OCI-LY3 (cell line): ENCODE data around the gene CDHR2.

Experiments used
- H2AFZ ChIP-seq: fragments of 200-600, 300-600 bp; shearing (Covaris generic); 2 replicates; pipeline ENCODE4 v1.6.0; 2014; ENCODE audit warnings: antibody characterized with exemption, low read depth, low read length
- H3K27ac ChIP-seq: fragments of 200-600, 300-600 bp; sonication (generic); 2 replicates; pipeline ENCODE4 v1.5.1; 2014; ENCODE audit warnings: mild to moderate bottlenecking, low read length, moderate library complexity, mixed read lengths
- H3K27me3 ChIP-seq: fragments of 200-600, 300-600 bp; sonication (generic); 2 replicates; pipeline ENCODE4 v1.6.1; 2014; ENCODE audit warnings: low read depth, low read length, mixed read lengths
- H3K36me3 ChIP-seq: fragments of 200-600, 300-600 bp; sonication (generic); replicated peaks from 2 replicates; pipeline ENCODE3; 2014; ENCODE audit warnings: low read depth, low read length, mixed read lengths
- H3K4me1 ChIP-seq: fragments of 300-600, 200-600 bp; sonication (generic); 2 replicates; pipeline ENCODE4 v1.6.1; 2014; ENCODE audit warnings: low read length, mixed read lengths
- H3K4me2 ChIP-seq: fragments of 200-600, 300-600 bp; sonication (generic); 2 replicates; pipeline ENCODE4 v1.6.1; 2014; ENCODE audit warnings: low read length, mixed read lengths
- H3K4me3 ChIP-seq: fragments of 300-600, 200-600 bp; sonication (generic); 2 replicates; pipeline ENCODE4 v1.5.1; 2014; ENCODE audit warnings: antibody characterized with exemption, mild to moderate bottlenecking, low read length, moderate library complexity
- H3K79me2 ChIP-seq: fragments of 300-600, 200-600 bp; shearing (Covaris generic); 2 replicates; pipeline ENCODE4 v1.6.1; 2014; ENCODE audit warnings: mild to moderate bottlenecking, low read length, mixed read lengths
- H3K9ac ChIP-seq: fragments of 300-600, 200-600 bp; shearing (Covaris generic); 2 replicates; pipeline ENCODE4 v1.6.0; 2014; ENCODE audit warnings: mild to moderate bottlenecking, low read length, moderate library complexity
- H3K9me3 ChIP-seq: fragments of 200-600, 300-600 bp; shearing (Covaris generic); 2 replicates; pipeline ENCODE4 v1.6.1; 2014; ENCODE audit warnings: low read length, mixed read lengths; ENCODE audit not compliant: insufficient read depth
- H4K20me1 ChIP-seq: fragments of 200-600, 300-600 bp; sonication (generic); 2 replicates; pipeline ENCODE4 v1.6.1; 2016; ENCODE audit warnings: low read length, mixed read lengths; ENCODE audit not compliant: insufficient read depth
- CTCF ChIP-seq: fragments of 200-600, 300-600 bp; sonication (generic); IDR thresholded peaks from 2 replicates; pipeline ENCODE4 v1.5.1; 2014; ENCODE audit warnings: antibody characterized with exemption, low read length, low read depth
- EZH2phosphoT487 ChIP-seq: fragments of 200-600 bp; shearing (Covaris generic); IDR thresholded peaks from 2 replicates; pipeline ENCODE4 v1.6.1; 2018; ENCODE audit warnings: antibody characterized with exemption, mixed run types, low read depth

The CDHR2 gene

GRCh38 chr5:176630681-176631222 is 81.6 kb downstream of the CDHR2 start:
- peaks cover 50% of the 10 kb centered on the region for H3K27me3 ChIP-seq
- TF ChIP-seq CTCF (no peak), EZH2phosphoT487 (no peak)
- peak overlapping the region; percentile 69 for H3K4me3 ChIP-seq
- peaks cover 13% of the 10 kb centered on the region for H3K4me1 ChIP-seq
- no peaks in the 10 kb centered on the region for H3K36me3 ChIP-seq
- no peaks in the 10 kb centered on the region for H4K20me1 ChIP-seq
- H3K27ac ChIP-seq: no peak overlapping the region
- no peaks in the 10 kb centered on the region for H3K79me2 ChIP-seq
- 0 out of 2 replicates have a peak overlapping the region, but pooled peaks have one; percentile 8 for H2AFZ ChIP-seq
- H3K4me2 ChIP-seq: peak overlapping the region; percentile 66
- H3K9ac ChIP-seq: 0 out of 2 replicates have a peak overlapping the region, but pooled peaks have one; percentile 16
- H3K9me3 ChIP-seq: no peaks in the 10 kb centered on the region

GRCh38 chr5:176631383-176632200 is 82.5 kb downstream of the CDHR2 start:
- Histone ChIP-seq H3K4me2 (no peak overlapping the region), H3K4me1 (peaks cover 13% of the 10 kb centered on the region), H2AFZ (no peak overlapping the region), H3K9ac (no peak overlapping the region), H3K27me3 (peaks cover 41% of the 10 kb centered on the region), H3K36me3 (no peaks in the 10 kb centered on the region), H4K20me1 (no peaks in the 10 kb centered on the region), H3K4me3 (no peak overlapping the region), H3K79me2 (no peaks in the 10 kb centered on the region), H3K9me3 (no peaks in the 10 kb centered on the region), H3K27ac (no peak overlapping the region)
- TF ChIP-seq EZH2phosphoT487 (no peak), CTCF (no peak)

- H3K4me2 ChIP-seq: no peak overlapping the region
- H3K27ac ChIP-seq: no peak overlapping the region
- H3K4me1 ChIP-seq: peaks cover 13% of the 10 kb centered on the region
Measured at GRCh38 chr5:176632745-176633144, 83.6 kb downstream of the CDHR2 start.

More at GRCh38 chr5:176632745-176633144, 83.6 kb downstream of the CDHR2 start:
- Histone ChIP-seq H4K20me1 (no peaks in the 10 kb centered on the region), H3K27me3 (peaks cover 37% of the 10 kb centered on the region), H2AFZ (no peak overlapping the region), H3K9me3 (no peaks in the 10 kb centered on the region), H3K36me3 (no peaks in the 10 kb centered on the region), H3K79me2 (no peaks in the 10 kb centered on the region), H3K4me3 (no peak overlapping the region), H3K9ac (no peak overlapping the region)
- TF ChIP-seq EZH2phosphoT487: no peak
- TF ChIP-seq CTCF: no peak
